ENCODE results near the gene LONRF2.

GRCh38 chr2:100266126-100266525 is 56.2 kb downstream of the LONRF2 start:
- no peak for TF ChIP-seq FOXK2 (IDR thresholded peaks at IDR 0.05)
- no peak for TF ChIP-seq ELF4 (IDR thresholded peaks at IDR 0.05)
- TF ChIP-seq PKNOX1 (IDR thresholded peaks at IDR 0.05): no peak

Measured in HEK293T (cell line).